Lower leg skin (tissue), 4 donors: Measurements from ENCODE around the gene PRKCH. TPM values are rescaled to one million over a fixed set of nuclear protein-coding genes. Genes with fewer than 3 reads are reported as not detected.

ENCODE experiments used
- DNase-seq, 2 donors: peaks; one replicate each; pipeline ENCODE4 v3.0.0-alpha.2; 2019; ENCODE audit warnings: low spot score in 2 of 2
- H3K4me3 ChIP-seq: fragments of 200-600 bp; sonication (generic); 2 replicates; pipeline ENCODE4 v1.5.1; 2017; ENCODE audit warnings: mild to moderate bottlenecking, low read depth; ENCODE audit not compliant: poor library complexity, severe bottlenecking
- POLR2A ChIP-seq, 2 donors: fragments of 450-650 bp; IDR thresholded peaks; one replicate each; pipeline ENCODE4 v1.6.1; 2016 to 2017; ENCODE audit warnings: antibody characterized with exemption in 2 of 2, mild to moderate bottlenecking in 1 of 2, moderate library complexity in 1 of 2
- WGBS, 2 donors: methylation state at CpG; one replicate each; pipeline ENCODE4 v1.1.5; 2018; 5-methylcytosine and 5-hydroxymethylcytosine counted together
- intact Hi-C: fragments of 100-400 bp; cut with DNase I; formaldehyde crosslinking; loops from one replicate; pipeline ENCODE4 v1.15.0; 2023; ENCODE audit warnings: low total_unique reads
- total RNA-seq, 4 donors: library from RNA; depleted of rRNA; stranded (reverse); fragments of >200 nt; gene quantifications; one replicate each; pipeline ENCODE4 v1.1.0, GENCODE V29; 2016
- TF ChIP-seq, protein P1 (sequence below), 3 donors: fragments of 450-650 bp; IDR thresholded peaks; one replicate each; pipeline ENCODE4 v1.5.1; 2016; ENCODE audit warnings: antibody characterized with exemption in 3 of 3, mild to moderate bottlenecking in 3 of 3, moderate library complexity in 2 of 3

The PRKCH gene
- total RNA-seq, 4 donors from 2014 or later, result 57.3 to 103 (median 66.7) TPM

GRCh38 chr14:61455351-61455750, 134.0 kb downstream of the PRKCH start:
- no peak for TF ChIP-seq POLR2A (IDR thresholded peaks at IDR 0.05)
- TF ChIP-seq, protein P1, sequence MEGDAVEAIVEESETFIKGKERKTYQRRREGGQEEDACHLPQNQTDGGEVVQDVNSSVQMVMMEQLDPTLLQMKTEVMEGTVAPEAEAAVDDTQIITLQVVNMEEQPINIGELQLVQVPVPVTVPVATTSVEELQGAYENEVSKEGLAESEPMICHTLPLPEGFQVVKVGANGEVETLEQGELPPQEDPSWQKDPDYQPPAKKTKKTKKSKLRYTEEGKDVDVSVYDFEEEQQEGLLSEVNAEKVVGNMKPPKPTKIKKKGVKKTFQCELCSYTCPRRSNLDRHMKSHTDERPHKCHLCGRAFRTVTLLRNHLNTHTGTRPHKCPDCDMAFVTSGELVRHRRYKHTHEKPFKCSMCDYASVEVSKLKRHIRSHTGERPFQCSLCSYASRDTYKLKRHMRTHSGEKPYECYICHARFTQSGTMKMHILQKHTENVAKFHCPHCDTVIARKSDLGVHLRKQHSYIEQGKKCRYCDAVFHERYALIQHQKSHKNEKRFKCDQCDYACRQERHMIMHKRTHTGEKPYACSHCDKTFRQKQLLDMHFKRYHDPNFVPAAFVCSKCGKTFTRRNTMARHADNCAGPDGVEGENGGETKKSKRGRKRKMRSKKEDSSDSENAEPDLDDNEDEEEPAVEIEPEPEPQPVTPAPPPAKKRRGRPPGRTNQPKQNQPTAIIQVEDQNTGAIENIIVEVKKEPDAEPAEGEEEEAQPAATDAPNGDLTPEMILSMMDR (IDR thresholded peaks at IDR 0.05), result no peak
- intact Hi-C loops, result loop anchor here (5.0 to 10.0 kb wide), 2 partner anchors 161 to 382 kb away; no protein-coding TSS in a partner anchor
- DNase-seq, result no peak
- WGBS, 2 donors, result 88 to 89% methylated on average over 6 of the region's 6 CpGs
- H3K4me3 ChIP-seq, result no peak overlapping the region

- TF ChIP-seq, protein P1 (IDR thresholded peaks at IDR 0.05), result no peak
- no peak for TF ChIP-seq POLR2A (IDR thresholded peaks at IDR 0.05)
- intact Hi-C loops, result loop anchor here (5.0 to 10.0 kb wide), 2 partner anchors 162 to 381 kb away; no protein-coding TSS in a partner anchor
- no peak overlapping the region for H3K4me3 ChIP-seq
- peak; percentile 87 to 95 for DNase-seq
- WGBS, 2 donors, result 33 to 36% methylated on average over 12 of the region's 12 CpGs
Observed at GRCh38 chr14:61456720-61457119, 135.3 kb downstream of the PRKCH start.

GRCh38 chr14:61458766-61459165, 137.4 kb downstream of the PRKCH start:
- H3K4me3 ChIP-seq, result no peak overlapping the region
- TF ChIP-seq, protein P1 (IDR thresholded peaks at IDR 0.05), result no peak
- TF ChIP-seq POLR2A (IDR thresholded peaks at IDR 0.05), result no peak
- DNase-seq, result no peak
- intact Hi-C loops, result loop anchor here (5.0 to 10.0 kb wide), 2 partner anchors 164 to 379 kb away; no protein-coding TSS in a partner anchor

DNA sequence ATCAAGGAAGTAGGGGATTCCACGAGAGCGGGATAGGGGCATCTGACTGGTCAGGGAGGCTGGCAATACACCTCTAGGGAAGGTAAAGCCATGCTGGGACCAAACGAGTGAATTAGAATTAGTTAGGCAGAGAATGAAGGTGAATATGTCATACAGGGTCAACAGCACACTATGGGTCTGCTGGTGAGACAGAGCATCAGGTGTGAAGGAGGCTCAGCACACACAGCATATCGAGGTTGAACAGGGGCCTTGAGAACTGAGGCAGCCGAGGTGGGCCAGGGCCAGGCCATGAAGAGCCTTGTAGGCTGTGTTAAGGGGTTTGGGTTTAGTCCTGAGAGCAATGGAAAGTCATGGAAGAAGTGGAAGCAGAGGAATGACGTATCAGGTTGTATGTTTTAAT, 137.8 kb downstream of the PRKCH start:
- no peak overlapping the region for H3K4me3 ChIP-seq
- WGBS, 2 donors, result 79 to 85% methylated on average over 6 of the region's 6 CpGs
- intact Hi-C loops, result loop anchor here (5.0 to 10.0 kb wide), 2 partner anchors 164 to 378 kb away; no protein-coding TSS in a partner anchor
- DNase-seq, result peak in 1 of 2 donors; percentile 32
- no peak for TF ChIP-seq POLR2A (IDR thresholded peaks at IDR 0.05)
- TF ChIP-seq, protein P1 (IDR thresholded peaks at IDR 0.05), result no peak

GRCh38 chr14:61460063-61460462, 138.7 kb downstream of the PRKCH start:
- WGBS, 2 donors, result 97 to 100% methylated on average over 1 of the region's 1 CpG
- intact Hi-C loops, result no loop called here
- TF ChIP-seq, protein P1 (IDR thresholded peaks at IDR 0.05), result no peak
- no peak for TF ChIP-seq POLR2A (IDR thresholded peaks at IDR 0.05)
- DNase-seq, result no peak
- no peak overlapping the region for H3K4me3 ChIP-seq
